Colonic mucosa (tissue), 4 donors: Measurements from ENCODE around the gene KRT1. TPM values are rescaled to one million over a fixed set of nuclear protein-coding genes. Genes with fewer than 3 reads are reported as not detected.

Experiments
- DNase-seq: peaks from one replicate; pipeline ENCODE4 v3.0.0-alpha.2; 2020
- H3K27ac ChIP-seq: fragments of 200-600 bp; one replicate; pipeline ENCODE4 v1.8.0; 2021
- H3K27me3 ChIP-seq: fragments of 200-600 bp; one replicate; pipeline ENCODE4 v1.8.0; 2021
- H3K36me3 ChIP-seq: fragments of 200-600 bp; one replicate; pipeline ENCODE4 v1.8.0; 2021
- H3K4me1 ChIP-seq: fragments of 200-600 bp; one replicate; pipeline ENCODE4 v1.8.0; 2021; ENCODE audit warnings: mild to moderate bottlenecking
- H3K4me3 ChIP-seq: fragments of 200-600 bp; one replicate; pipeline ENCODE4 v1.8.0; 2021
- H3K9ac ChIP-seq, 2 donors: one replicate each; pipeline ENCODE4 v1.7.0; 2013; ENCODE audit warnings: control low read depth in 2 of 2, low read depth in 2 of 2, low read length in 2 of 2
- H3K9me3 ChIP-seq: fragments of 200-600 bp; one replicate; pipeline ENCODE4 v1.8.0; 2021
- CTCF ChIP-seq: fragments of 200-600 bp; IDR thresholded peaks from one replicate; pipeline ENCODE4 v1.8.0; 2022; ENCODE audit warnings: antibody characterized with exemption, mild to moderate bottlenecking
- intact Hi-C: fragments of 100-400 bp; cut with DNase I; formaldehyde crosslinking; loops from one replicate; pipeline ENCODE4 v1.14.1; 2022
- total RNA-seq, 2 donors: library from RNA; stranded (reverse); fragmentation: NEBNext Ultra II Directional in 1 of 2; extraction: Animal tissue kit (Norgen Biotek cat#: 25700) in 1 of 2; gene quantifications; one replicate each; pipeline ENCODE4 v1.2.1, GENCODE V29; 2021
- donor health status: healthy.
- donor health status: DM: no; HTN: no; CAD: no.
- donor health status: DM: no; HTN: no; CAD: no.

Gene KRT1
- total RNA-seq, 2 donors from 2014 or later: 1.2 TPM; not detected in 1

- no peaks in the 10 kb centered on the region for H3K4me1 ChIP-seq
- no peak overlapping the region for H3K9ac ChIP-seq
- no peak for TF ChIP-seq CTCF
- H3K27ac ChIP-seq: no peak overlapping the region
- no peaks in the 10 kb centered on the region for H3K36me3 ChIP-seq
- DNase-seq: no peak
- intact Hi-C loops: no loop called here
- no peaks in the 10 kb centered on the region for H3K9me3 ChIP-seq
- H3K27me3 ChIP-seq: no peaks in the 10 kb centered on the region
- H3K4me3 ChIP-seq: no peak overlapping the region
Observed at GRCh38 chr12:52629281-52630007, 50.8 kb downstream of the KRT1 start.

GRCh38 chr12:52628841-52629240 lies 51.4 kb downstream of the KRT1 start:
- H3K4me3 ChIP-seq: no peak overlapping the region
- H3K27ac ChIP-seq: no peak overlapping the region
- no peaks in the 10 kb centered on the region for H3K27me3 ChIP-seq
- no peaks in the 10 kb centered on the region for H3K4me1 ChIP-seq
- no peak for DNase-seq
- no peaks in the 10 kb centered on the region for H3K9me3 ChIP-seq
- no peak for TF ChIP-seq CTCF
- intact Hi-C loops: no loop called here
- no peaks in the 10 kb centered on the region for H3K36me3 ChIP-seq
- no peak overlapping the region for H3K9ac ChIP-seq

GRCh38 chr12:52628111-52628507 lies 52.1 kb downstream of the KRT1 start:
- no peak for DNase-seq
- Histone ChIP-seq H3K9ac (no peak overlapping the region), H3K27ac (no peak overlapping the region), H3K27me3 (no peaks in the 10 kb centered on the region), H3K36me3 (no peaks in the 10 kb centered on the region), H3K4me3 (no peak overlapping the region), H3K4me1 (no peaks in the 10 kb centered on the region), H3K9me3 (no peaks in the 10 kb centered on the region)
- no peak for TF ChIP-seq CTCF
- intact Hi-C loops: no loop called here

GRCh38 chr12:52627395-52628110 lies 52.7 kb downstream of the KRT1 start:
- Histone ChIP-seq H3K9ac (no peak overlapping the region), H3K4me3 (no peak overlapping the region), H3K27me3 (no peaks in the 10 kb centered on the region), H3K27ac (no peak overlapping the region), H3K9me3 (no peaks in the 10 kb centered on the region), H3K36me3 (no peaks in the 10 kb centered on the region), H3K4me1 (no peaks in the 10 kb centered on the region)
- intact Hi-C loops: no loop called here
- TF ChIP-seq CTCF: no peak
- no peak for DNase-seq

Other genes starting within 250 kb of the KRT1 start
- under 1 TPM in 1 of 2 donors, not detected in 1; 0.10 TPM for gene KRT75, start 246.0 kb downstream of the KRT1 start, total RNA-seq
- gene KRT6B, start 228.3 kb downstream of the KRT1 start, total RNA-seq: 1 to 10 TPM in 1 of 2 donors, under 1 TPM in 1; 0.13 to 1.4 TPM
- gene KRT6C, start 206.6 kb downstream of the KRT1 start, total RNA-seq: not detected
- gene KRT6A, start 187.2 kb downstream of the KRT1 start, total RNA-seq: not detected
- gene KRT5, start 160.0 kb downstream of the KRT1 start, total RNA-seq: not detected
- not detected for gene KRT71, start 127.3 kb downstream of the KRT1 start, total RNA-seq
- gene KRT74, start 106.6 kb downstream of the KRT1 start, total RNA-seq: not detected
- under 1 TPM in 1 of 2 donors, not detected in 1; 0.25 TPM for gene KRT72, start 78.9 kb downstream of the KRT1 start, total RNA-seq
- not detected for gene KRT73, start 61.8 kb downstream of the KRT1 start, total RNA-seq
- gene KRT2, start 28.2 kb downstream of the KRT1 start, total RNA-seq: not detected
- gene KRT77, start 23.1 kb upstream of the KRT1 start, total RNA-seq: not detected
- gene KRT76, start 96.9 kb upstream of the KRT1 start, total RNA-seq: not detected
- not detected for gene KRT3, start 115.7 kb upstream of the KRT1 start, total RNA-seq
- gene KRT4, start 133.7 kb upstream of the KRT1 start, total RNA-seq: not detected
- not detected for gene KRT79, start 153.9 kb upstream of the KRT1 start, total RNA-seq
- not detected for gene KRT78, start 168.6 kb upstream of the KRT1 start, total RNA-seq
- 1,000 to 10,000 TPM; 4,207 to 4,597 TPM for gene KRT8, start 224.7 kb upstream of the KRT1 start, total RNA-seq